ENCODE data around the gene FARP1.

GRCh38 chr13:98347756-98348155 is 204.9 kb downstream of the FARP1 start:
- TF ChIP-seq POLR2AphosphoS5 (IDR thresholded peaks at IDR 0.05; ENCODE audit: borderline replicate concordance, low read depth, low read length) (no peak), EZH2 (IDR thresholded peaks at IDR 0.05) (no peak), FOXP2 (optimal IDR thresholded peaks at IDR 0.05; ENCODE audit: control extremely low read depth, extremely low read length, insufficient read depth) (no peak)

Data from SK-N-MC (cell line).